ENCODE data around the gene PTGFRN.
"Not testable (repeated sequence)": the region's sequence is repeated elsewhere in the genome, so short reads cannot be mapped to it uniquely, and the experiment has no call there.

The PTGFRN gene

GRCh38 chr1:116972674-116973030 lies 62.9 kb downstream of the PTGFRN start:
- DNase-seq = no peak

- not testable (repeated sequence) for DNase-seq
Measured at GRCh38 chr1:116980309-116980708, 70.6 kb downstream of the PTGFRN start.

GRCh38 chr1:116981521-116982037 lies 71.9 kb downstream of the PTGFRN start:
- DNase-seq = no peak

GRCh38 chr1:116982319-116983004 lies 72.7 kb downstream of the PTGFRN start:
- DNase-seq = no peak

GRCh38 chr1:116983112-116983511 lies 73.4 kb downstream of the PTGFRN start:
- no peak for DNase-seq

GRCh38 chr1:116983678-116984077 lies 74.0 kb downstream of the PTGFRN start:
- DNase-seq = no peak

- DNase-seq = no peak
Measured at GRCh38 chr1:116984406-116985160, 74.9 kb downstream of the PTGFRN start.

GRCh38 chr1:116986421-116987255 lies 76.9 kb downstream of the PTGFRN start:
- no peak for DNase-seq

GRCh38 chr1:116987256-116987555 lies 77.5 kb downstream of the PTGFRN start:
- peak; percentile 30 to 53 (median 38) for DNase-seq

- peak in 2 of 4 experiments; percentile 24 to 27 for DNase-seq
Measured at GRCh38 chr1:116988248-116988647, 78.5 kb downstream of the PTGFRN start.

GRCh38 chr1:116988908-116989307 lies 79.2 kb downstream of the PTGFRN start:
- no peak for DNase-seq

- DNase-seq = peak in 3 of 4 experiments; percentile 24 to 61 (median 48)
Measured at GRCh38 chr1:116989835-116990234, 80.1 kb downstream of the PTGFRN start.

- peak; percentile 82 to 94 (median 89) for DNase-seq
Measured at GRCh38 chr1:116990612-116991151, 81.0 kb downstream of the PTGFRN start.

GRCh38 chr1:116991171-116991845 lies 81.6 kb downstream of the PTGFRN start:
- DNase-seq = peak; percentile 37 to 72 (median 59)

- DNase-seq = no peak
Measured at GRCh38 chr1:116991918-116992317, 82.2 kb downstream of the PTGFRN start.

GRCh38 chr1:116993286-116993685 lies 83.6 kb downstream of the PTGFRN start:
- peak; percentile 44 to 71 (median 58) for DNase-seq

- peak in 2 of 4 experiments; percentile 40 to 60 for DNase-seq
Measured at GRCh38 chr1:116994411-116994810, 84.7 kb downstream of the PTGFRN start.

- no peak for DNase-seq
Measured at GRCh38 chr1:116997066-116997465, 87.3 kb downstream of the PTGFRN start.

- DNase-seq = no peak
Measured at GRCh38 chr1:116997636-116998035, 87.9 kb downstream of the PTGFRN start.

- no peak for DNase-seq
Measured at GRCh38 chr1:116999596-116999995, 89.9 kb downstream of the PTGFRN start.

GRCh38 chr1:117000142-117000541 lies 90.4 kb downstream of the PTGFRN start:
- DNase-seq = no peak

- peak; percentile 65 to 87 (median 76) for DNase-seq
Measured at GRCh38 chr1:117001254-117001927, 91.7 kb downstream of the PTGFRN start, which contains the start of gene CD101. TSS of gene CD101 (plus strand) at chr1:117001760. CDS start at chr1:117001818, 58 bp downstream.

All from suppressor macrophage (primary cell).